Measurements from ENCODE around the gene TMEM214.

Gene TMEM214

GRCh38 chr2:27086090-27086723 is 53.4 kb downstream of the TMEM214 start:
- no peak for DNase-seq

DNA sequence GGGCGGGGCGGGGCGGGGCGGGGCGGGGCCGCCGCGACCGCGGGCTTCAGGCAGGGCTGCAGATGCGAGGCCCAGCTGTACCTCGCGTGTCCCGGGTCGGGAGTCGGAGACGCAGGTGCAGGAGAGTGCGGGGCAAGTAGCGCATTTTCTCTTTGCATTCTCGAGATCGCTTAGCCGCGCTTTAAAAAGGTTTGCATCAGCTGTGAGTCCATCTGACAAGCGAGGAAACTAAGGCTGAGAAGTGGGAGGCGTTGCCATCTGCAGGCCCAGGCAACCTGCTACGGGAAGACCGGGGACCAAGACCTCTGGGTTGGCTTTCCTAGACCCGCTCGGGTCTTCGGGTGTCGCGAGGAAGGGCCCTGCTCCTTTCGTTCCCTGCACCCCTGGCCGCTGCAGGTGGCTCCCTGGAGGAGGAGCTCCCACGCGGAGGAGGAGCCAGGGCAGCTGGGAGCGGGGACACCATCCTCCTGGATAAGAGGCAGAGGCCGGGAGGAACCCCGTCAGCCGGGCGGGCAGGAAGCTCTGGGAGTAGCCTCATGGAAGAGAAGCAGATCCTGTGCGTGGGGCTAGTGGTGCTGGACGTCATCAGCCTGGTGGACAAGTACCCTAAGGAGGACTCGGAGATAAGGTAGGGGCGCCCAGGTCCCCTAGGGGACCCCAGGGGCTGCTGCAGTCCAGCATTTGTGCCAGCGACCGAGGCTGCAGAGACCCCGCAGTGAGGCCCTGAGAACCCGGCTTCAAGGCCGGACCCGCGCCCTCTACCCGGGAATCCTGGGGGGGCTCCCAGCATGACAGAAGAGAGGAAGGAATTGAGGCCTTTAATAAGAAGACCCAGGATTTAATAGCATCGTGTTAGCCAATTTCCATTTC is 54.2 kb downstream of the TMEM214 start, which contains the start of gene KHK:
TSS of gene KHK (plus strand) at position 49 of the 870 bp plus-strand sequence. CDS start at position 537, 488 bp downstream.
- peak; percentile 45 for DNase-seq

- DNase-seq = no peak
These were observed 55.2 kb downstream of the TMEM214 start for GRCh38 chr2:27087823-27088410.

DNA sequence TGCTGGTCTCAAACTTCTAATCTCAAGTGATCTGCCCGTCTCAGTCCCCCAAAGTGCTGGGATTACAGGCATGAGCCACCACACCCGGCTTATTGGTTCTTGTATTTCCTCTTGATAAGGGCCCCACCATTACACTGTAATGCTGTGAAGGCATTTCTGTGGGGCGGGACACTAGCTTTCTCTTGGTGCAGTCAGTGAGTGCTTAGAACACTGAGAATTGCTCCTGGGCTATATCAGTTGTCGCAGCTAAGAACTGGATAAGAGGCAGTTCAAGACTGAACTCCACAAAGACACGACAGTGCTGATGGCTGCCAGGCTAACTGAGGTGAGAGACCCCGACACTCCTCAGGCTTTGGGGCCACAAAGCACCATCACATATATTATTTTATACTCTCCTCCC is 55.9 kb downstream of the TMEM214 start:
- DNase-seq = no peak

DNA sequence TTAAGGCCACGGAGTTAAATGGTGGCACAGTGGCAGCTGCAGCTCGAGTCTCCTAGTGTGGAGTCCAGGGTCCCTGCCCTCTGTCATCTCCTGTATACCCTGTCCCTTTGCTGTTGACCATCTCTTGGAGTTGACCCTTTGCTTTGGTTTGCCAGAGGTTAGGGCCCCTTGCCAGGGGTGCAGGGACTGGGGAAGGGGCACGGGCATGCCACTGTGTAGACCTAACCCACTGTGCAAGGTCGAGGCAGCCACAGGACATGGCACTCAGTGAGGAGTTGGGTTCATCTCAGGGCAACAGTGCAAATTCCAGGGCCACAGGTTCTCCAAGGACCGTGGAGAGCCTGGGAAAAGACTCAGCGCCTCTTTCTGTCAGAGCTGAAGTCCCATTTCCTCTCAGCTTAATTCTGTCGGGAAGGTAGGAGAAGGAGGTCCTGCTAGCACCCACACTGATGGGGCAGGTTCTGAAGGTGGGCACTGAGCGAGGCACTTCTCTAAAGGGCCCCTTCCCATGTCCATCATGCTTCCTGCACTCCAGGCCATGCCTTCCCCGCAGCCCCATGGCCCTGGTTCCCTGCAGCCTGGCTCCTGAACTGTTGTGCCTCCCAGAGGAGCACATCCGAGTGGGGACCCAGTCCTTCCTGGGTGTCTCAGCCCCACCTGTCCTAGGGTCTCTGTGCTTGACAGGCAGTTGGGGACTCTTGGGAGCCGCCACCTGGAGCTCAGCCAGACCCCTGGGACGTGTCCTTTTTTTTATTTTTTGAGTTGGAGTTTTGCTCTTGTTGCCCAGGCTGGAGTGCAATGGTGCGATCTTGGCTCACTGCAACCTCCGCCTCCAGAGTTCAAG is 56.6 kb downstream of the TMEM214 start:
- DNase-seq = no peak

All from NCI-H524 treated with DMSO at 0.1 percent for 48 hours (cell line).